Omental fat pad (tissue), 4 donors: Measurements from ENCODE around the gene GPC6. TPM values are rescaled to one million over a fixed set of nuclear protein-coding genes. Genes with fewer than 3 reads are reported as not detected.

Experiments
- ATAC-seq: fragments of 150-250 bp; one replicate; pipeline ENCODE4 v1.9.1; 2016; ENCODE audit warnings: mild to moderate bottlenecking, moderate library complexity; ENCODE audit not compliant: low FRiP score
- DNase-seq: peaks from one replicate; pipeline ENCODE4 v3.0.0-alpha.2; 2019; ENCODE audit warnings: low spot score
- total RNA-seq, 4 donors: library from RNA; depleted of rRNA; stranded (reverse); fragments of >200 nt; gene quantifications; one replicate each; pipeline ENCODE4 v1.1.0, GENCODE V29; 2016
- TF ChIP-seq, protein P1 (sequence below), 3 donors: fragments of 450-650 bp; IDR thresholded peaks; one replicate each; pipeline ENCODE4 v1.5.1; 2016 to 2017; ENCODE audit warnings: antibody characterized with exemption in 3 of 3, mild to moderate bottlenecking in 3 of 3, moderate library complexity in 2 of 3

The GPC6 gene
- total RNA-seq, 4 donors from 2014 or later = 9.2 to 24.4 (median 16.4) TPM

DNA sequence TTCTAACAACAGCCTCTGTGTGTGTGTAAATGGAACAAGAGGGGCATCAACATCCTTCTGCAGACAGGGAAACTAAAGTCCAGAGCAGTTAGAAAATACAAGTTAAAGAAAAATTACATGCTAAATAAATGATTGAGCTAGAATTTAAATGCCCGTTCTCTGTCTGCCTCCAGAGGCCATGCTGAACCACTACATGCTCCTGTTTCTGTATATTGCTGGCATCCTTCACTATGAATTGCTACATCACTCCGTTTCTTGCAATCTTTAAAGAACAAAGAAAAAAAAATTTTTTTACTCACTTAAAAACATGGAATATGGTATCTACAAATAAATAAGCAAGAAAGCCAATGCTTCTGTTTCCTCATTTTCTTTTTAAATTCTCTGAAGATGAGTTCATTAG is 1205.0 kb downstream of the GPC6 start:
- TF ChIP-seq, protein P1, sequence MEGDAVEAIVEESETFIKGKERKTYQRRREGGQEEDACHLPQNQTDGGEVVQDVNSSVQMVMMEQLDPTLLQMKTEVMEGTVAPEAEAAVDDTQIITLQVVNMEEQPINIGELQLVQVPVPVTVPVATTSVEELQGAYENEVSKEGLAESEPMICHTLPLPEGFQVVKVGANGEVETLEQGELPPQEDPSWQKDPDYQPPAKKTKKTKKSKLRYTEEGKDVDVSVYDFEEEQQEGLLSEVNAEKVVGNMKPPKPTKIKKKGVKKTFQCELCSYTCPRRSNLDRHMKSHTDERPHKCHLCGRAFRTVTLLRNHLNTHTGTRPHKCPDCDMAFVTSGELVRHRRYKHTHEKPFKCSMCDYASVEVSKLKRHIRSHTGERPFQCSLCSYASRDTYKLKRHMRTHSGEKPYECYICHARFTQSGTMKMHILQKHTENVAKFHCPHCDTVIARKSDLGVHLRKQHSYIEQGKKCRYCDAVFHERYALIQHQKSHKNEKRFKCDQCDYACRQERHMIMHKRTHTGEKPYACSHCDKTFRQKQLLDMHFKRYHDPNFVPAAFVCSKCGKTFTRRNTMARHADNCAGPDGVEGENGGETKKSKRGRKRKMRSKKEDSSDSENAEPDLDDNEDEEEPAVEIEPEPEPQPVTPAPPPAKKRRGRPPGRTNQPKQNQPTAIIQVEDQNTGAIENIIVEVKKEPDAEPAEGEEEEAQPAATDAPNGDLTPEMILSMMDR (IDR thresholded peaks at IDR 0.05) = no peak
- ATAC-seq (no peak), DNase-seq (no peak)

DNA sequence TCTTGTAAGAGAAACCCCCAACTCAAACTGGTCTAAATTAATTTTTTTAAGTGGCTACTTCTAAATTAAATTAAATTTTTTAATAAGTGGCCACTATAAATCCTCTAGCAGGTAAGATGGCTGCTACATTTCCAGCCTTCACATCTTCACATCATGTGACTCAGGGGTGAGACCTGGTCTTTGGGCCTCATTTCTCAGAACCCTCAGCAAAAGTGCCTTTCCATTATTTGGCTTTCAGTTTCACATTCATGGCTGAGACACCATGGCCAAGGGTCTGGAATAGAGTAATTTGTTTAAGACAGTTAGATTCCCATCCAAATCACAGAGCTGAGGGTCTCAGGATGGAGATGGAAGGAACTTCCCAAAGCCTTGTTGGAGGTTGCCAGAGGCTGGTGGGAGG is 1205.4 kb downstream of the GPC6 start:
- ATAC-seq = no peak
- TF ChIP-seq, protein P1 (IDR thresholded peaks at IDR 0.05) = no peak
- no peak for DNase-seq

DNA sequence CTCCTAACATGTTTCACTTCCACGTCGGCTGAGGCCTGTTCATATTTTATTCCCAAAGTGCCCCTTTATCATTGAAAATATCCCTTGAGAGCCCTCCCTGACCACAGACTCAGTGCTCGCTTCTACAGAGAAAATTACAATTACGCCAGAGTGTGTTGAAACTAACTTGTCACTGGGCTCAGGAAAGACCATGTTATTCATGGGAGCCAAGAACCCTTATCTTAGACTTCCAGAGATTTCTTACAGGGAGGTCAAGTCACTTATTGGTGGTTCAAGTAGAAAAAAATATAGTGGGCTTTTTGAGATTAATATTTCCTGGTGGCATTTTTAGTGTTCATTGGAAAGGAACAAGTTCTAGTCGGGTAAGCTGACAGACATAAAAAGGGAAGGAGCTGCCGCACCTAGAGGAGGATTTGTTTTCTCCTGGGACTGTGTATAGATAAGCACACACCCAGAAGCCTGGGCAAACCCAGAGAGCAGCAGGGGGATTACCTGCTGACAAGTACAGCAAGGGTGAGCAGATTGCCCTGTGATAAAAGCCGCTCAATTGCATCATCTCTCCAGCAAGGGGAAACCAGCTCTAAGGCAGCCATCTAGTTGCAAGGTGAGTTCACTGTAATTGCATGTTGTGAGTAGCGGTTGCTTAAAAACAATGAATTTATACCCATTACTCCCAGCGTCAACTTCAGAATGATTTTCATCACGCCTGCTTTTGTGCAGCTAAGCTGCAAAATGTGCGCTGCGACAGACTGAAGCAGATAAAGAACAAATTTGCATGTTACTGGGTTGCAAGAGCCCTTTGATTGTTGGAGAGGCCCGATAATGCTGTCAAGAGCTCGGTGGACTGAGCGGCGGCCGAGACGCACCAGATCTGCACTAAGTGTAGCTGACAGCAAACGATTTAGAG is 1206.7 kb downstream of the GPC6 start:
- DNase-seq (no peak), ATAC-seq (no peak)
- TF ChIP-seq, protein P1 (IDR thresholded peaks at IDR 0.05) = no peak

DNA sequence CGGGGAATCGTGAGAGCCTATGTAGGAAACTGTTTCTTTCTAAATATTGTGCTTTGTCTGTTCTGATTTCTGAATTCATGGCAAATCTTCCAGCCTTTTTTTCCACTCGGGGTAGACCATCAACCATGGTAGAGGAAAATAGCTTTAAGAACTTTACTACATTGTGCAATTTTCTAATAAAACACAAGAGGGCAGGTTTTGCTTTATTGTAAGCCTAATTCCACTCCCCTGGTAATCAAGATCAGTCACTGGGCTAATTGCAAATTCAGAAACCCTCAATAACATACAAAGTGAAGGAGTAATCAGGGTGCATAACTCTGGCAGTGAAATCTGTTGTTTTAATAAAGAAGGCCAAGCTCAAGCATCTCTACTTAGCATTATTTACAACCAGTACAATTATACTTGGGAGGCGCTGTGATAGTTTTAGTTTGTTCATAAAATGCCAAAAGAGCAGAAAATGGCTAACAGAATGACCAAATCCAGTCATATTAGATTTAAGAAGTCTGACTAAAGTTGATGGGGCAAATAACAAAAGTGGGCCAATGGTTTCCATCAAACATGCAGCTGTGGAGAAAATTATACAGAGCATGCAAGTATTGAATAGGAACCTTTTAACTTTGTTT is 1209.1 kb downstream of the GPC6 start:
- TF ChIP-seq, protein P1 (IDR thresholded peaks at IDR 0.05) = peak in 1 of 3 donors; percentile 4
- no peak for DNase-seq
- ATAC-seq = no peak

DNA sequence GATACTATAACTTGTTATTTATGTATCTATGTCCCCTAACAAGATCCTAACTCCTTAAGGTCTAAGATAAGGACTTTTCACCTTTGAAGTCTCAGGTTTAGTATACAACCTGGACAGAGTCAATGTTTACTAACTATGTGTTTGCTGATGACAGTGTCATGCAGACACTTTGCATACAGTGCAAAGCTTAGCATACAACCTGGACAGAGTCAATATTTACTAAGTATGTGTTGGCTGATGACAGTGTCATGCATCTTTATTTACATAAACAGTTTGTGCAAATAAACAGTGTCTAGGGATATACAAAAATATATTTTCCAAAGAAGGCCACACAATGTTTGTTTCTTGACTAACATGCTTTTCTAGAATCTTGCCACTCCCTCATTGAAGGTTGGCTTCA is 1218.2 kb downstream of the GPC6 start:
- TF ChIP-seq, protein P1 (IDR thresholded peaks at IDR 0.05) = no peak
- no peak for DNase-seq
- ATAC-seq = no peak

DNA sequence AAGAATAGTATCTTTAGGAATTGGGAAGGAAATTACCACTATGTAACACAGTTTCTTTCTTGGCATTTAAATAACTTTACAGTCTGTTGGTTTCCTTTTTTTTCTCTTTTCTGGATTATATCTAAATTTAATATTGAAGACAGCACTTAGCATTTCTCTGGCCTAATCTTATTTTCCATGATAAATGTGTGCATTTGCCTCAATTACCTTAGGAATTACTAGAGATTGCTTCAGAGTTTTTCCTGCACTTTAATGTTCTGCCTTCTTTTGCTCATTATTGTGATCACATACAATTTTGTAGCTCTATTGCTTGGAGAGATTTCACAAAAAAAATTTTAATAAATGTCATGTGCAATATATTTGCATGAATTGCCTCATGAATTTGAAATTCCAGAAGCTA is 1227.7 kb downstream of the GPC6 start:
- TF ChIP-seq, protein P1 (IDR thresholded peaks at IDR 0.05) = no peak

More for the DNA sequence above, 1227.7 kb downstream of the GPC6 start:
- no peak for ATAC-seq
- no peak for DNase-seq
